CD1c-positive myeloid dendritic cell (primary cell): ENCODE data around the gene OR6B2.
A peak's percentile ranks its signal among the peaks of the same experiment; 100 is the strongest.
"Not testable (repeated sequence)": the region's sequence is repeated elsewhere in the genome, so short reads cannot be mapped to it uniquely, and the experiment has no call there.

ENCODE experiments used
- DNase-seq: peaks from one replicate; pipeline ENCODE4 v3.0.0-alpha.2; 2016; ENCODE audit errors: extremely low spot score

OR6B2 gene

DNA sequence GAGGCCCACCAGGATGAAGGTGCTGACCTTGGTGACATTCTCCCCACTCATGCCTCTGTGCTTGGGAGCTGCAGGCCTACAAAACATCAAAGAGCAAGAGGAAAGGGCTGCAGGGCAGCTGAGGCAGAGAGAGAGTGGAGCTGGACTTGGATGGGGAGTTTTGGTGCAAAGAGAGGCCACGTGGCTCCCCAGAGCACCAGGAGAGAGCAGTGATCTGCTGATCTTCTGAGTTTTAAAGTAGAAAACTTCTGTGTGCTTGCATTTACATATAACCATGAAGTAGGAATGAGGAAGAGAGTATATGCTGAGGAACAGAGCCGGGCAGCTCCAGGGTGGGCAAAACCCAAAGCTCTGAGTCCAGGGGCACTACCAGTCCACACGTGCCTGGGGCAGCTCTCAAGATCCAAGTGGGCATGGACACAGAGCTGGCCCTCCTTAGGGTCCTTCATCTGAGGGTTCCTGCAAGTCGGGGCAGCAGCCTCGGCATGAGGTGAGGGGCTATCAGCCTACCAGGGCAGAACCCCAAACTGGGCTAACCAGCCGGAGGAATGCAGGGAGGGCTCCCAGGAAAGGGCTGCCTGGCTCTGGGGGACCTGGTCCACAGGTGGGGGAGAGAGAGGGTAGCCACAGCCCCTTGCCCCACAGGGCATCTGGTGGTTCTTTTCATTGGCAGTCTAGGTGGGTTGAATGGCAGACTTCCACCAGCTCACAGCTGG is at the start of gene OR6B2:
OR6B2 (minus strand) TSS at position 51 of the 716 bp plus-strand sequence; CDS start at position 51, 0 bp downstream.
- no peak for DNase-seq

DNA sequence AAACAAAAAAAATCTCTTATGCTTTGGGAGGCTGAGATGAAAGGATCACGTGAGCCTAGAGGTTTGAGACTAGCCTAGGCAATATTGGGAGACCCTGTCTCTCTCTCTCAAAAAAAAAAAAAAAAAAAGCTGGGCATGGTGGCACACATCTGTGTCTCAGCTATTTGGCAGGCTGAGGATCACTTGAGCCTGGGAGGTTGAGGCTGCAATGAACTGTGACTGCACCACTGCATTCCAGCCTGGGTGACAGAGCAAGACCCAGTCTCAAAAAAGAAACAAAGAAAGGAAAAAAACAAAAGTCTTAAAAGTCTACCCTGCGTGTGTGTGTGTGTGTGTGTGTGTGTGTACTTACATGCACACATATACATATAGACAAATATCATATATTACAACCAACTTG is 48.4 kb upstream of the OR6B2 start:
- DNase-seq, result no peak

DNA sequence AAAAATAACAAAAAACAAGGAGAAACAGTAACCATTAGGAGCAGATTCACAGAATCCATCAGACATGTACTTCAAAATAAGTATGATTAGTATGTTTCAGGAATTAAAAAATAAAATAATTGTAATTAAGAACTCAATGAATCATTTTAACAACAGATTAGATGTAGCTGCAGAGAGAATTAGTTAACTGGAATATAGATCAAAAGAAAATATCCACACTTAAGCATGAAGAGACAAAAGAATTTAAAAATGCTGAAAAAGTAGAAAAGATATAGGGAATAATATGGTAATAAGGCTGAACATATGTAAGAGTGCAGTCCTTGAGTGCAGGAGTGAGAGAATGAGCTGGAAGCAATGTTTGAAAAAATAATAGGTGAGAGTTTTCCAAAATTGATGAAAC is 47.2 kb upstream of the OR6B2 start:
- DNase-seq, result no peak

DNA sequence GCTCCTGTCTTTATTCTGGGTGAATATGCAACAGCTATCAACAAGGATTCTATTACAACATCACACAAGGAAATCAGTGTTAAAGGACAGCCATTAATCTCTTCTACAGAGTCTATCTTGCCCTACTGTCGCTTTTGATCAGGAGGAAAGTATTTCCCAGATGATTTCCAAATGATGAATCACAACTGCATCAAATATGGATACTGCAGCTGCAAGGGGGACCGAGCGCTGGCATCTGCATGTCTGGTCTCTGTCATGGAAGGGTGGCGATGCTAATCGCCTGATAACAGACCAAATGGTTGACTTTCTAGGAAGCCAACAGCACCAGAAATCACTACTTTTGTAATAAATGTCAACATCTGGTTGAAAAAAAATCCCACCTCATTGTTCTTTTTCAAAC is 44.3 kb upstream of the OR6B2 start:
- no peak for DNase-seq

DNA sequence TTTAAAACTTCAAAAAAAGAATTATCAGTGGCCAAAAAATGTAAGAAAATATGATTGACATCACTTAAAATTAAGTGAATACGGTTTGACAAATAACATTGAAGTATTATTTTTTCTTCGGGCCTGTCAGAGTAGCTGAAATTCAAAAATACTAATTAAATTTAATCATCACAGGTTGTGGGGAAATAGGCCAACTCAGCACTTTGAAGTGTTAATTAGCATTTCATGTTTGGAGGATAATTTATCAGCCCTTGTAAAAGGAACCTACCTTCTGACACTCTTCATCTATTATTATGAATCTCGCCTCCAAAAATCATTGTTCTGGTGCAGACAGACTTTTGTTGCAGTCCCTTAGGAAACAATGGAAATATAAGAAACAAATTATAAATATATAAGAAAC is 40.7 kb upstream of the OR6B2 start:
- no peak for DNase-seq

DNA sequence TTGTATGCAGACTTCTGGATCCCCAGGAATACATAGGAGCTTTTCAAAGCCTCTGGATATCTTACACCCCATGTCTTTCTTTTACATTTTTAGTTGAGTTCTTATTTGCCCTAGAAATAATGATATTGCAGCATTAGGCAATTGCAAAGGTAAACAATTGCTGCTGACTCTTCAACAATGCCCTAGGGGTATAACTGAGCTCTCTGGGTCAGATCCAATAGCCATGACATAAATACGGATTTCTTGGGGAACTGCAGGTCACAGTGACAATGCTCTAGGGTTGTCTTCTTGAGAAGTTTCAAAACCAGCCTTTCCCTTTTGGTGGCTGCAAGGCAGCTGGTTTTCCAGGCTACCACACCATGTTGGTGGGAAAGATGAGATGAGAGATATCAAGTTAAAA is 39.6 kb upstream of the OR6B2 start:
- no peak for DNase-seq

DNA sequence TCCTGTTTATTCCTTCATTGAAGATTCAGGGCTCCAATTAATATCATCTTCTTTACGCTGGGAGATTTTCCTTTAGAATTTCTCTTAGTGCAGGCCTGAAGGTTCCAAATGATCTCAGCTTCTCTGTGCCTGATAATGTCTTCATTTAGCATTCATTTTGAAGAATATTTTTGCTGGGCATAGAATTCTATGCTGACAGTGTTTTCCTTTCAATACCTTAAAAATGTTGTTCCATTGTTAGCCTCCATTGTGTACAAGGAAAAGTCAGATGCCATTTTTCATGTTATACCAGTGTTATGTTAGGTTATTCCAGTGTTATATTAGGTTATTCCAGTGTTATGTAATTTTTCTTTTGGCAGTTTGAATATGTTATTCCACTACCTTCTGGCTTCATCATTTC is 38.0 kb upstream of the OR6B2 start:
- DNase-seq, result no peak

DNA sequence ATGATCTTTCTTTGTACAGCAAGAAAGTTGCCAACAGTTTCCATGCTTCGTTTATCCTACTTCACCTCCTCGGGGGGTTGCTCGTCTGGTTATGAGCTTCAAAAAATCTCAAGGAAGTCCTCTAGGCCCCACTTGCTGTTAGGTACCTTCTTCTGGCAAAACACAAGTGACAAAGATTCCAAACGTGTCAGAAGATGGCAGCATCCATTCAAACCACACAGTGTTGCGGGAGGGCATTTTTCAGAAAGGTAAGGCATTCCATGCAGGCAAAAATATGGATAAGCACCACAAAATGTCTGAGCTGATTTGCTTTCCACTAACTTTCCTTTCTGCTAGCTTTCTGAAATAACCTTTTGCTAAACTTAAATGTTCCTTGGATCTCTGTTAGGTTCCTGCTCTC is 36.3 kb upstream of the OR6B2 start:
- no peak for DNase-seq

DNA sequence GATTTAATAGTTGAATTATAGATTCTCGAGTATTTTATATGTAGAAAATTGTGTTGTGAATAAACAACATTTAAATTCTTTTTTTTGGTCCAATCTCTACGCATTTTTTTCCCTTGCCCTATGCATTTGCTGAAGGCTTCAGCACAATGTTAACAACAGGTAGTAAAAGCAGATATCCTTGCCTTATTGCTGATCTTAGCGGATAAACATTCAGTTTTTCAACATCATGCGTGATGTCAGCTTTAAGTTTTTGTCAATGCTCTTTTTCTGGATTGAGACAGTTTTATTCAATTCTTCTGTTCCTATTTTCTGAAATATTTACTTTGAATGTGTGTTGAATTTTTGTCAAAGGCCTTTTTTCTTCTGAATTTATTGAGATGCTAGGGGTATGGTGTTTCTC is 34.7 kb upstream of the OR6B2 start:
- DNase-seq, result no peak

DNA sequence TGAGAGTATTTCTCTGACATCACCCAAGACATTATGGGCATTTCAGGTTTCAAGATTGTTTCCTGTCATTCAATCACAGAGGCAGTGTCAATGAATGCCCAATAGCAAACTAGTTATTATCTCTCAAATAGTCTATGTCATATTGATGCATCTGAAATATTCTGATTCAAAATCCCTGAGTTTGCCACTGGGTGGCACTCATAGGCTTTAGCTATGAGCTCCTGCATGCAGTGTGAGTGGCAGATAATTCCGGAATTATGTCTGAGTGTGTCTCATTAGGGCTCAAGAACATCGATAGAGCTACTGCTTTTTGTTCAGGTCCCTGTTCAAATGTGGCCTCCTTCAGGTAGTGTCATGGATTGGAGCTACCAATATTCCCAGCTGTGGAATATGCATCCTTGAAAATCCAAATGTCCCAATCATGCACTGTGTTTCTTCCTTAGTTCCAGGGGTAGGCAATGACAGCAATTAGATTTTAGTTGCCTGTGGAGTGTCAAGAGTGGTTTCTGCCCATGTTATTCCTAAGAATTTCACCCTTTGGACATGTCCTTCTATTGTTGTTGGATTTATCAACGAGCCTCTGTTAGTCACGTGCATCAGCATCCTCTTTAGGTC is 30.9 kb upstream of the OR6B2 start:
- peak; percentile 65 for DNase-seq

DNA sequence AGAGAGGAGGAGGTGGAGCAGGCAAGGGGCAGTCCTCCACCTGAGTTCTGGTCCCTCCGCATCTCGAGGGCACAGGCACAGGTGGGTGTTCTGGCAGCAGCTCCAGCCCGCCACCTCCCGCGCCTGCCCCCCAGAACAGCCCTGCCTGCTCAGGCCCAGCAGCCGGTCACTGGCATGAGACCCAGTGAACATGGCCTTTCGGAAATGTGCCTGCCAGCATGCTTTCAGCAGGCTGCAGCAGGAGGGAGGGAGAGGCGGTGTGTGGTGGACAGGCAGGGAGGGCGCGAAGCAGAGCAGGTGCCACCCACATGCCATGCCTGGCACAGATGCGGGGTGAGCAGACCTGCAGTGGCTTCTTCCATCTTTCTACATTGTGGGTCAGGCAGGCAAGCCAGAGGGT is 26.4 kb upstream of the OR6B2 start:
- DNase-seq, result no peak

DNA sequence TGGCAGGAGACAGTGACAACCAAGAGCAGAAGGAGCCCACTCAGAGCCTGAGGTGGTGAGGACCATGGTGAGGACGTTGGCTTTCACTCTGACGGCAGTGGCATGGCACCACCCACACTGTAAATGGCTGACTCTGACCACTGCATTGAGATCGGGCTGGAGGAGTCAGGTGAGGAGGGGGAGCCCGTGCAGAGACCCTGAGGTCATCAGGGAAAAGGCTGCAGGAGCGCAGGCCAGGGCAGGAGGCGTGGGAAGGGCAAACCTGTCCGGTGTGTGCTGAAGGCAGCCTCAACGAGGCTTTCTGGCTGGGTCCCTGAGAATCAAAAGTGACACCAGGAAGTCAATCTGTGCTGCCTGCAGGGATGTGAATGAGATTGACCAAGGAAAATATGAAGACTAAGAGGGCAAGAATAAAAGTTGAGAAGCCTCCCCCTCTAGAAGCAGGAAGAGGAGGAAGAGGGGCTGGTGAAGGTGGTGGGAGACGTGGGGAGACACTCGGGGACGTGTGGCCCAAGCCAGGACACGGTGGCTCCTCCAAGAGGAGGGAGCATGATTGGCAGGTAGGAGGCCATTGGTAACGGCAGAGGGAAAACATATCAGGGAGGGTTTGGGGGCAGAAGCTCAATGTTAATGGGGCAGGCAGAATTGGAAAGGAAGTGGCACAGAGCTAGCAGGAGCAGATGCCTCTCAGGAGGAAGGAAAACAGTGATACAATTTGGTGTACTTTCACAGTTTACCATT is 25.1 kb upstream of the OR6B2 start:
- DNase-seq, result no peak

DNA sequence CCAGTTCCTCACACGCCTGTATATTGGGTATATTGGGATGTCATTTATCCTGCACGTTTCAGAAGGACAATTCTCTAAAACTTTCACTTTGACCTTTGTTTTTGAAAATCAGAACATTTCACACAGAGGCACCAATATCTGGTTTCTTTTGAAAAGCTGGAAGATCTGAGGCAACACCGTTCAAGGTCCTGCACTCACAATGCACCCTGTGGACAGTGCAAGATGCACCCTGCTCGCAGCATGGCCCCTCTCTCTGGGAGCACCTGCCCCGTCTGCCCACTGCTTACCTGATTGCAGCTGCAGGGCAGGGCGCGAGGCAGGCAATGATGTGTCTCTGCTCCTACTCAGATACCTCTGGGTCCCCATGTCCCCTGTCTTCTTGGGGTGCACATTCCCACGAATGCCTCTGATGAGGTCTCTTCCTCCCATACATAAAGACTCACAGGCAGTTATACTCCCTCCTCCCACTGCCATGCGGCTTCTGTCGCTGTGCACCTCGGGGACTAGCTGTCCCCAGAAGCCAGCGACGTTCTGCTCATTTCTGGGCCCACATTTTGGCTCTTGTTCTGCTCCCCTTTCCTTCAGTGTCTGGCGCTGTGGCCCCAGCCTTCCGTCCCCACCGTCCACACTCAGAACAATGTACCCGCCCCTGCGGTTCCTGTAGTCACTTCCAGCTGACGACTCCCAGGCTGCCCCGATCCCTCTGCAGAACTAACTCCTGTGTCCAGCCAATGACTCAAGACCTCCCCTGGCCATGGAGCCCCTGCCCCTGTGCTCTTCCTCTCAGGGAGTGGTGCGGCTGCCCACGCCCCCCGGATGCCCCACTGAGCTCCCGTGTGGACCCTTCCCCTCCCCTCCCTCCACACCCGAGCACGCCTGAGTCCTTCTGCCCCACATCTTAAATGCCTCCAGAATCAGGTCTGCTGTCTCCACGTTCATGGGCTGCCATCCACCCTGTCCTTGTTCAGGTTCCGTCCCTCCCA is 23.2 kb upstream of the OR6B2 start, which contains the start of gene OR6B3:
OR6B3 (minus strand) TSS at position 349 of the 983 bp plus-strand sequence.
- no peak for DNase-seq

DNA sequence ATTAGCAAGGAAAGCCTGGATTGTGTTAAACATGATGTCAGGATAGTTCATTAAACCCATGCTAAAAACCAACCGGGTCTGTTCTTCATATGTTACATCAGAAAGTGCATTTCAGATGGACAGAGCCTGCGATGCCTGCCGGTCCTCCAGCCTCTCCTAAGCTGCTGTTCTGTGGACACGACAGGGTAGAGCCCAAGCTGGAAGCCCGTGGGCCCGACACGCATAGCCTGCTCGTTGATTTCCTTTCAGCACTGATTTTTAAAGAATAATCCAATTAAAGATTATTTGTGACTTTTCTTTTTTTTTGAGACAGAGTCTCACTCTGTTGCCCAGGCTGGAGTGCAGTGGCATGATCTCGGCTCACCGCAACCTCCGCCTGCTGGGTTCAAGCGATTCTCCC is 22.3 kb upstream of the OR6B2 start:
- DNase-seq, result no peak

DNA sequence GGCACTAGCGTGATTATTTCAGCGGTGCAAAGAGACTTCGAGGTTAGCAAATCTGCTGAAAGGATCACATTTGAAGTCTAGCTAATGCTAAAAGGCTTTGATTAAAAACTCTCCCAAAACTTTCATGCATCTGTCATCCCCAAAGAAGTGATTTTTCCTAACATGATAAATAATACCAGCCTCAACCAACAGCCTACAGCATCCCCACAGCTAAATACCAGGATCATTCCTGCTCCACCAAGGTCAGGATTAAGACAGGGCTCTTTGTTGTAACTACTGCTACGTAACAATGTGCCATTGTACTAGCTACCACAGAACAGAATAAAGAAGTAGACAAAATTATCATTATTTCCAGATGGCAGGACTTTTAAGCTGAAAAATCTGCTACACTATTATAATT is 21.5 kb upstream of the OR6B2 start:
- DNase-seq, result no peak

DNA sequence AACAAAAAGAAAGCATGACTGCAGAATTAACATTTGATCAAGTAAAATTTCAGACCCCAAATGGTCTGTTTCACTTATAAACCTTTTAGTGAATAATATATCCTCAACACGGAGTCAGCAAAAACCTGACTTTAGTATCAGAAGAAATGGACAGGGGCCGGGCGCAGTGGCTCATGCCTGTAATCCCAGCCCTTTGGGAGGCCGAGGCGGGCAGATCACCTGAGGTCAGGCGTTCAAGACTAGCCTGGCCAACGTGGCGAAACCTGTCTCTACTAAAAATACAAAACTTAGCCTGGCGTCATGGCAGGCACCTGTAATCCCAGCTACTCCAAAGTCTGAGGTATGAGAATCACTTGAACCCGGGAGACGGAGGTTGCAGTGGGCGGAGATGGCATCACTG is 20.0 kb upstream of the OR6B2 start:
- no peak for DNase-seq

DNA sequence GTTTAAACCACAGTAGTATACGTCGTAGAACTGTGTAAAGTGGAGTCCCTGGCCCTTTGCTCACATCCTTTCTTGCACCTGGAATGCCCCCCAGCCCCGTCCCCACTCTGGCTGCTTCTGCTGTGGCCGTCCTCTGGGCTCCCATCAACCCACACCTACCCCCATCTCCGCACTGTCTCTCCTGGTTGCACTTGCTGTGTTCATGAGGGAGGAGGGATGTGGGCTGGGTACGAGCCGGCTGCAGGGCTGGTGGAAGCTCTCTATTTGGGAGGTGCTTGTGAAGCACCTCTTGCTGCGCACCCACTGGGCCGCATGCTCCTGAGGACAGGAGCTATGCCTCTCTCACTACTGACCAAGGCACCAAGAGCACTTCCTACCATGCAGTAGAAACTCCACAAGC is 18.0 kb upstream of the OR6B2 start:
- DNase-seq, result no peak

DNA sequence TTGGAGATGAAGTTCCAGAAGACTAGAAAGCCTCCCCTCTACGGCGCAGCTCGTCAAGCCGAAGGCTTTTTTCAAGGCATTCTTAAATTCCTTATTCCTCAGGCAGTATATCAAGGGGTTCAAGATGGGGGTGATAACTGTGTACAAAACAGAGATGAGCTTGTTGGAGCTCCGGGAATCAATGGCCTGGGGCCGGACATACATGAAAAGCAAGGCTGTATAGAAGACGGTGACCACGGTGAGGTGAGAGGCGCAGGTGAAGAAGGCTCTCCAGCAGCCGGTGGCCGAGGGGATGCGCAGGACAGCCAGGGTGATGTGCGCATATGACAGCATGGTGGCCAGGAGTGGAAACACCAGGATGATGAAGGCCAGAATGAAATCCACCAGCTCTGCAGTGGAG is 14.9 kb upstream of the OR6B2 start:
- no peak for DNase-seq

DNA sequence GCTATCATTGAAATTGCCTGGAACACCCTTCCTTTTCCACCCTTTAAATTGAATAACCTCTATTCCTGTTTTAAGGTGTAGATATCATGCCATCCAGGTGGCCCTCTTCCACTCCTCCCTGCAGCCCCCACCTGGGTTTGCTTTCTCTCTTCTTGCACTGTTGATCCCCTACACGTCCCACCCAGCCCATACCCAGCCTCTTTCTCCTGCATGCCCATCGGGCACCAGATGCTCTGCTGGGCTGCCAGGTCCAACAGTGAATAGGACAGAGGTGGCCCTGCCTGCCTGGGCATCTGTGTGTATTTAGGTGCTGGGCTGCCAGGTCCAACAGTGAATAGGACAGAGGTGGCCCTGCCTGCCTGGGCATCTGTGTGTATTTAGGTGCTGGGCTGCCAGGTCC is 13.9 kb upstream of the OR6B2 start:
- not testable (repeated sequence) for DNase-seq

DNA sequence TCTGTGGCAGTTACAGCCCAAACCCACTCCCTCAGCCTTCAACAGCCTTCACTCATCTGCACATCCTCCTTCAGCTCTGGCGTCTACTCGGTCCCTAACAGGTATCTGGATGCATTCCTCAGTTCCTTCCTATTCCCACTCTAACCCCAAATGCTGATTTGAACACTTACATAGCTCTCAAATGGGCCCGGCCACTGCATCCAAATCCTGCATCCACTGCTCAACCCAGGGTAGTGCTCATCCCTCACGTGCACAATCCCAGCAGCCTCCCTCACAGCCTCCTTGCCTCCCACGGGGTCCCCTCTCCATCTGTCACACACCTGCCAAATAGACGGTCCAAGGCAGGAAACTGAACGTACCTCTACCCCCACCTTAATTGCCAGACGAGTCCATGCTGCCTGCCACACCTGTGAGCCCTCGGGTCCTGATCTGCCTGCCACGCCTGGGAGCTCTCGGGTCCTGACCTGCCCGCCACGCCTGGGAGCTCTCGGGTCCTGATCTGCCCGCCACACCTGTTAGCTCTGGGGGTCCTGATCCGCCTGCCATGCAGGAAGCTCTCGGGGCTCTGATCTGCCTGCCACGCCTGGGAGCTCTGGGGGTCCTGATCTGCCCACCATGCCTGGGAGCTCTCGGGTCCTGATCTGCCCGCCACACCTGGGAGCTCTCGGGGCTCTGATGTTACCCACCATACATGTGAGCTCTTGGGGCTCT is 13.2 kb upstream of the OR6B2 start:
- no peak for DNase-seq

DNA sequence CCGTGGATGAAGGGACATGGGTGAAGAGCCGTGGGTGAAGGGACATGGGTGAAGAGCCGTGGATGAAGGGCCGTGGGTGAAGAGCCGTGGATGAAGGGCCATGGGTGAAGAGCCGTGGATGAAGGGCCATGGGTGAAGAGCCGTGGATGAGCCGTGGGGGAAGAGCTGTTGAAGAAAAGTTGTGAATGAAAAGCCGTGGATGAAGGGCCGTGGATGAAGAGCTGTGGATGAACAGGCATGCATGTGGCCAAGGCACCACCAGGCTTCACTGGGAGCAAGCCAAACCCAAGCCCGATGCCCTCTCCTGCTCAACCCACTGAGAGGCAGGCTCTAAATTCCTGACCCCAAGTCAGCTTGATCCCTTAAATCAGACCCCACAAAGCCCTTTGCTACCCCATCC is 12.5 kb upstream of the OR6B2 start:
- no peak for DNase-seq
